GM19043 (cell line): ENCODE results near the gene DYSF.

Experiments
- ATAC-seq: cut with Tn5 transposase; IDR thresholded peaks from one replicate; pipeline ENCODE4 v1.9.1; 2021; ENCODE audit warnings: low read depth; ENCODE audit not compliant: unreplicated experiment

The DYSF gene

GRCh38 chr2:71496156-71496770 lies 42.9 kb downstream of the DYSF start:
- ATAC-seq: no peak

GRCh38 chr2:71498261-71498701 lies 44.9 kb downstream of the DYSF start:
- ATAC-seq: no peak

GRCh38 chr2:71499691-71500090 lies 46.3 kb downstream of the DYSF start:
- ATAC-seq: no peak

- no peak for ATAC-seq
Measured at GRCh38 chr2:71500426-71501079, 47.2 kb downstream of the DYSF start.

- no peak for ATAC-seq
Measured at GRCh38 chr2:71502941-71503738, 49.8 kb downstream of the DYSF start.

- ATAC-seq: no peak
Measured at GRCh38 chr2:71503837-71504236, 50.5 kb downstream of the DYSF start.

GRCh38 chr2:71504611-71505010 lies 51.2 kb downstream of the DYSF start:
- ATAC-seq: no peak

- no peak for ATAC-seq
Measured at GRCh38 chr2:71505086-71505769, 51.9 kb downstream of the DYSF start.

- ATAC-seq: no peak
Measured at GRCh38 chr2:71505770-71506140, 52.4 kb downstream of the DYSF start.

- ATAC-seq: no peak
Measured at GRCh38 chr2:71506222-71507153, 53.1 kb downstream of the DYSF start.

- ATAC-seq: no peak
Measured at GRCh38 chr2:71507476-71507875, 54.1 kb downstream of the DYSF start.

- no peak for ATAC-seq
Measured at GRCh38 chr2:71510196-71510807, 56.9 kb downstream of the DYSF start.

- no peak for ATAC-seq
Measured at GRCh38 chr2:71510938-71511337, 57.6 kb downstream of the DYSF start.

GRCh38 chr2:71511776-71512175 lies 58.4 kb downstream of the DYSF start:
- no peak for ATAC-seq

- ATAC-seq: no peak
Measured at GRCh38 chr2:71512386-71512785, 59.0 kb downstream of the DYSF start.

- no peak for ATAC-seq
Measured at GRCh38 chr2:71513096-71513495, 59.7 kb downstream of the DYSF start.

GRCh38 chr2:71513721-71514120 lies 60.4 kb downstream of the DYSF start:
- ATAC-seq: no peak

- no peak for ATAC-seq
Measured at GRCh38 chr2:71516253-71516888, 63.0 kb downstream of the DYSF start.

- ATAC-seq: no peak
Measured at GRCh38 chr2:71517851-71518250, 64.5 kb downstream of the DYSF start.
